GM21619 (cell line): ENCODE data around the gene TTLL4.
A peak's percentile ranks its signal among the peaks of the same experiment; 100 is the strongest.

Experiments used
- ATAC-seq: cut with Tn5 transposase; IDR thresholded peaks from one replicate; pipeline ENCODE4 v1.9.1; 2021; ENCODE audit not compliant: unreplicated experiment

The TTLL4 gene

DNA sequence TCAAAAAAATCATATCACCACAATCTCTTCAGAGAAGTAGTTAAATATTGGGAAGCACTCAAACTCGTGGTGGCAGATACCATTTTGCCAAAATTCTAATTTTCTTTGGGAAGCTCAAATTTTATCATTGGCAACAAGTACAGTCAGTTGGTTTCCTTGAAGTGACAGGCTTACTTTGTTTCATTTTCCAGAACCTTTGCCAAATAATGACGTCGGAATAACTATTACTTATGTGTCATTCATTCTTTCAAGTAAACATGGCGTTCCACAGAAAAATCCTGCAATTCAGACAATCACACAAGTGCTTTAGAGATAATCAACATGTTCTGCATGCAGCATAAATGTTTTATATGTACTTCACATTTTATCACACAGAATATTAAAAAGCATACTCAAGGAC is 5.4 kb downstream of the TTLL4 start:
- ATAC-seq = no peak

GRCh38 chr2:218717262-218717661 is 6.6 kb downstream of the TTLL4 start:
- ATAC-seq = no peak

DNA sequence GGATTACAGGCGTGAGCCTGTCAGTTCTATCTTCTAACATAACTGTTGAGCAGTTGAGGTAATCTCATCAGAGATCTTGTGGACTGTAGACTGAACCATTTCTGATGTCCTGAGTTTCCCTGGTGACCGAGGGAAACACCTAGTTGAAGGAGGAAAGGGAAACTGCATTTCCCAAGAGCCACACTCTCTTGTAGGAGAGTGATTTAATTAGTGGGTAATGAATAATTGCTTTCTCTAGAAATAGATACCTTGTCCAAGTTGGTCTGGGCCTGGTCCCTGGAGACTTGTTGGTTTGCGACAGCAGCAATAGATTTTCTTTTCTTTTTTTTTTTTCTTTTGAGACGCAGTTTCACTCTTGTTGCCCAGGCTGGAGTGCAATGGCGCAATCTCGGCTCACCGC is 7.4 kb downstream of the TTLL4 start:
- ATAC-seq = no peak

GRCh38 chr2:218719457-218719856 is 8.8 kb downstream of the TTLL4 start:
- ATAC-seq = no peak

DNA sequence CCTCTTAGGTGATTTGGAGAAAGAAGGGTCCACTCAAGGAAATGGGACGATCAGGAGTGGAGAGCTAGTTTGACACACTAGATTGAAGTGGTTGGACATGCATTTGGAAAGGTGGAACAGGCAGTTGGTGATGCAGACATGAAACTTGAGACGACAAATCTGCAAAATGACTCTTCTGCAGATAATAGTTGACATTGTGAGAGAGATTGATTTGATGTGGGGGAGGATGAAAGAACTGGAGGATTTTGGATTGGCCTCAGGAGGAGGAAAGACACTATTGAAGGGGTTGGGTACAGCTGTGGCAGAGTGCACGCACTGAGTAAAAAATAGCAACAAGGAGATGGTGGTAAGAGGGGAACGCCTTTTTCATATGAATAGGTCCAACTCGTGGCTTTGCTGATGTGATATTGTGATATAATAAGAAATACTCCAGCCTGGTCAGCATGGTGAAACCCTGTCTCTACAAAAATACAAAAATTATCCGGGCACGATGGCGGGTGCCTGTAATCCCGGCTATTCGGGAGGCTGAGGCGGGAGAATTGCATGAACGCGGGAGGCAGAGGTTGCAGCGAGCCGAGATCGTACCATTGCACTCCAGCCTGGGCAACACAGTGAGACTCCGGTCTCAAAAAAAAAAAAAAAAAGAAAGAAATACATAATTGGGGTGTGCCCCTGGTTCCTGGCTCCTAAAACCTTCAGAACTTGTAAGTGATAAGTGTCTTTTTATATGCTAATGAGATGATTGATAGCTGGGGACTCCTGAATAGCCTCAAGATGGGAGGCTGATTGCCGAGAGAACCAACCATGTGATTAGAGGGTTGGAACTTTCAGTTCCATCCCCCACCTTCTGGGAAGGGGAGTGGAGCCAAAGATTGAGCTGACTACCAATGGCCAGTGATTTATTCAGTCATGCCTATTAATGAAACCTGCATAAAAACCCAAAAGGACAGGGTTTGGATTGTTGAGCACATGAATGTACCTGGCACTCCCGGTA is 9.7 kb downstream of the TTLL4 start:
- ATAC-seq = no peak

DNA sequence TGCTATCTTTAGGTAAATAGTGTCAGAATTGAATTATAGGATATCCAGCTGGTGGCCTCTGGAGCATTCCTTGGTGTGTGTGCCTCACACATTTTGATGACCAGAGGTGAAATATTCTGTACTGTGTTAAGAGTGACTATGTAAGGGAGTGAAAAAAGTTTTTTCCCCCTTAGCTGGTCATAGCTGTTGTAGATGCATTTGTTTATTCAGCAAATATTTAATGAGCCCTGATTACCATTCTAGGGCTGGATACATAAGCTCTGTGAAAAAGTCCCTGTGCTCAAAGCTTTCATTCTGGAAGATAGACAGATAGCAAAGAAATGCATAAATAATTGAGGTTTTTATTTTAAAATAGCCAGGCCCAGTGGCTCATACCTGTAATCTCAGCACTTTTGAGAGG is 10.9 kb downstream of the TTLL4 start:
- no peak for ATAC-seq

- no peak for ATAC-seq
These were observed 11.3 kb downstream of the TTLL4 start for GRCh38 chr2:218721934-218722333.

DNA sequence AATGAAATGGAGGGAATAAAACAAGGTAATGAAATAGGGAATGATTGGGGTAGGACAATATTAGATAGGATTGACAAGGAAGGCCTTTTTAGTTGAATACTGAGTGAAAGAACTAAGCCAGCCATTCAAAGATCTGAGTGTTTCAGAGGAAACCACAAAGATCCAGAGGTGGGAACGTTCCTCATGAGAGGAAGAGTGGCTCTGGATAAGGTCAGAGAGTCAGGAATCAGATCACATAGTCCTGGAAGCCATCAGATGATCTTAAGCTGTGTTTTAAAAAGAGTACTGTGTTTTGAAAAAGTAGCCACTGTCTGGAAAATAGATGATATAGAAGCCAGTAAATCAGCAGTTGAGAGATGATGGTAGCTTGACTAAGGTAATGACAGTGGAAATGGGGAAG is 11.8 kb downstream of the TTLL4 start:
- no peak for ATAC-seq

DNA sequence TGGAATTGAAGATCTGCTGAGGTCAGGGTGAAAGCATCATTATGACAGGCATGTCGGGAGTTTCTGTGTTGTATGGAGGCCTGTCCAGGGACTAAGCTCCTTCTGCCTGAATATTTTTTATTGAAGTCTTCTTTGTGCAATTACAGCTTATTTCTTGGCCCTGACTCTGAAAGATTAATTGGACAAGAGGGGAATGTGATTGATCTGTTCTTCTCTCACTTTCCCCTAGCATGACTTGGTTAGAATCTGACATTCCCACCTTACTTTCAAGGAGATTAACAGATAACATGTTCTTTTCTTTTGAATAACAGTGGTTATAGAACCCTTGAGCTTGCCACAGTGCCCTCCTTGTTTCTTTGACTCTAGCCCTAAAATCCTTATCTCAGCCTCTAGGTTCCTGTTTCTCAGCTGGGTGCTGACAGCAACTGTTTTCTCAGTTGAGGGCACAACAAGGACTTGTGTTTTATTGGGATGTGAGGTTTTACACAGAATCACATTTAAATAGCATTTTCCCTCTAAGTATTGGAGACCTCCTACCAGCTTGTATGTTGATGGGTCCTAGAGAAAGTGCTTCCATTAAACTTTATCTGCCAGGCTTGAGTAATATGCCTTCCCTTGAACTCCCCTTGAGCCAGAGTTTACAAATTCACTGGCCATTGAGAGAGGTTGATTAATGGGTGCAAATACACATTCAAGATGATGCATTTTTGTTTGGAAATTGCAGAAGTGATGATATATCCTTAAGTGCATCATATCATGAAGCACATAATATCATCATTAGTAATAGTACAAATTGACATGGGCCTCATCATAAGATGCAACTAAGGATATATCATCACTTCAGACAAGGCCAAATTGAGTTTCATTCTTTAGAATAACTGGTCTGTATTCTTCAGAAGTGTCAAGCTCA is 12.5 kb downstream of the TTLL4 start:
- ATAC-seq = no peak

DNA sequence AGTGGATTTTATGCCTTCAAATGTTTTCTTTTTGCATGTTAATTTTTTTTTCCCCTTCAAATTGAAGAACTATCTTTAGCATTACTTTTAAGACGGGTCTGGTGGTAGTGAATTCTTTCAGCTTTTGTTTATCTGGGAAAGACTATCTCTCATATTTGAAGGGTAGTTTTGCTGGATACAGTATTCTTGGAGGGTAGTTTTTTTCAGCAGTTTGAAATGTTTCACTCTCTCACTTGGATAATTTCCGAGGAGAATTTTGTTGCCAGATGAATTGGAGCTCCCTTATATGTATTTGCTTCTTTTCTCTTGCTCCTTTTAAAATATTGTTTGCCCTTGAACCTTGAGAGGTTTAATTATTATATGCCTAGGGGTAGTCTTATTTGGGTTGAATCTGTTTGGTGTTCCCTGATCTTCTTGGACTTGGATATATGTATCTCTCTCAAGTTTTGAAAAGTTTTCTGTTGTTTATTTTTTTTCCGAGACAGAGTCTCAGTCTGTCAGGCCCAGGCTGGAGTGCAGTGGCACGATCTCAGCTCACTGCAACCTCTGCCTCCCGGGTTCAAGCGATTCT is 15.5 kb downstream of the TTLL4 start:
- ATAC-seq = no peak

GRCh38 chr2:218727502-218728165 is 17.0 kb downstream of the TTLL4 start:
- no peak for ATAC-seq

DNA sequence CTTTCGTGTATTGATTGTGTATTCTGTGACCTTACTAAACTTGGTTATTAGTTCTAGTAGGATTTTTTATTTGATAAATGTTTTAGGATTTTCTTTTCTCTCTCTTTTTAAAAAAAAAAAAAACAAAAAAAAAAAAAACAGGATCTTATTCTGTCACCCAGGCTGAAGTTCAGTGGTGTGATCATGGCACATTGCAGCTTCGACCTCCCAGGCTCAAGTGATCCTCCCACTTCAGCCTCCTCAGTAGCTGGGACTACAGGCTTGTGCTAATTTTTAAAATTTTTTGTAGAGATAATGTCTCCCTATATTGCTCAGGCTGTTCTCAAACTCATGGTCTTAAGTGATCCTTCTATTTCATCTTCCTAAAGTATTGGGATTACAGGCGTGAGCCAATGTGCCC is 19.0 kb downstream of the TTLL4 start:
- ATAC-seq = no peak

DNA sequence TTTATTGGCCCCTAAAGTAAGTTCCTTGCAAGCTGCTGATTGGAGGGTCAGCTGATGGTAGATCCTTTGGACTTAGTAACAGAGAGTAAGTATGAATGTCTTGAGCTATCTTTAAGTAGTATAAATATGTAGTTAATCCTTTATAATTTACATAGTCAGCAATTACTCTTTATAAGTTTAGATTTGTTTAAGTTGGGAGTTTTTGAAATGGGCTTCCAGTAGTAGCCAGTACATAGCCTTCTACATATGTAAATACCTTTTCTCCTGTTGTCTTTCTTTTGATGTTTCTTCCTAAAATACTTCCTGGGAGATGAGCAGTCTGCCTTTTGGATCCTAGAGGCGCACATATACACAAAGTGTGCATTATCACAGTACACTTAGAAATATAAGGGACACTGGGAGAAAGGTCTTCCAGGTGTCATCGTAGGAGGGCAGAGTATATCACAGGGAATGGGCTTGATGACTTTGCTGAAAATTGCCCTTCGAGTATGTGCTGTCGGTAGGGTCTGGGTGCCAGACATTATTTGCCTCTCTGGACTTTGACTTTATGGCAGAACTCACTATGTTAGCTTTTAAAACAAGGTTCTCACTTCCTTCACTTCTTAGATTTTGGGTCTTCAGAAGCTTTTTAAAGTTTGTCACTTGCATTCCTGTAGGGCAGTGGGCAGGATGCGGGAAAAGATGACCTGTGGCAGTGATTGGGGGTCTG is 21.6 kb downstream of the TTLL4 start:
- no peak for ATAC-seq

DNA sequence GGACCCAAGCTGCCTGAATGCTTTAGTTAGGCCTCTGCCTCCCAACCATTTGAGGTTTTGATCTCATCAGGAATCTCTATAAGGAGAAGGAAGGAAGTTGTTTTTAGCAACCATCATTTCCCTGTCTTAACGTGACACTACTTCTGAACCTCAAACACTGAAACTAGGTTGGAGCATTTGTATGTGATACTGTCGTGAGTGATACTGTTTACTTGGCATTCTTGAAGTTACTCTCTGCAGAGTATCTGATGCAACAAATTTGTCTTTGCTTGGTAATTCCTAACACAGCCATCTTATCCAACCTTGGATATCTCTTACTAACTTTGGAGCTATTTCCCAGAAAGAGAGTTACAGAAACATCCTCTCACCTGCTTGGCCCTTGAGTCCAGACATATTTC is 22.1 kb downstream of the TTLL4 start:
- no peak for ATAC-seq

- peak; percentile 48 for ATAC-seq
These were observed 22.8 kb downstream of the TTLL4 start for GRCh38 chr2:218733171-218734021.

- no peak for ATAC-seq
These were observed 23.7 kb downstream of the TTLL4 start for GRCh38 chr2:218734190-218734975.

DNA sequence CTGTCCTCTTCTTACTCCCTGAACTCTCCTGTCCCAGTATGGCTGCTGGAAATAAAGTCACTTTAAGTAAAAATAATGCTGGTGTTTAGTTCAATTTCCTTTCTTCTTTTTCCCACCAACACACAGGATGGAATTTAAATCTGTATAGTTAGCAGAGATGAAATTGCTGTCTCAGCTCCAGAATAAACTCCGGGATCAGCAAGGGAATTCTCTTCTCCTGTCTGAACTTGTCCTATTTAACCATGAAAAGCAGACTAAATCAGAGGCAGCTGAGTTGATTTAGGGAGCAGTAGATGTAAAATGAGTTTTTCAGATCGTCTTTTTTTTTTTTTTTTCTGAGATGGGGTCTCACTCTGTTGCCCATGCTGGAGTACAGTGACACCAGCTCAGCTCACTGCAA is 25.9 kb downstream of the TTLL4 start:
- no peak for ATAC-seq

GRCh38 chr2:218743068-218743467 is 32.4 kb downstream of the TTLL4 start:
- no peak for ATAC-seq

DNA sequence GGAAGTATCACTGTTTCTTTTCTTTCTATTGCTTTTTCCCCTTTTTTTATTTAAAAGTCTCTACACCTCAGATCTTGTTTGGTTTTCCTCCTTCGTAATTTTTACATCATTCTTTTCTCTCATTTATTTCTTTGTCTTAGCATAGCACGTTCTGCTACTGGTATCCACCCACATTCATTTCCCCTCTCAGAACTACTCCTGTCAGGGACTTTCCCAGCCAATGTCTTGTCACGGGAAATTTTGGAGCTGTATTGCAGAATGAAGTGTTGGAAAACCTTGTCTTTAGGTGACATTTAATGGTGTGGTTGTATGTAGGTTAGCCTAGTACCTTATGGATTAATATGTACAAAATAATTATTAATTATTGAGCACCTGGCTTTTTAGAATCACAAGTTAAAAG is 34.0 kb downstream of the TTLL4 start:
- ATAC-seq = no peak
